ENCODE results near the gene CYS1.
"Not testable (repeated sequence)": the region's sequence is repeated elsewhere in the genome, so short reads cannot be mapped to it uniquely, and the experiment has no call there.

The CYS1 gene

GRCh38 chr2:10012963-10013461 is 67.2 kb downstream of the CYS1 start:
- ATAC-seq = no peak
- DNase-seq = no peak

GRCh38 chr2:10012366-10012962 is 67.7 kb downstream of the CYS1 start:
- ATAC-seq, DNase-seq: not testable (repeated sequence)

- DNase-seq, ATAC-seq: not testable (repeated sequence)
These were observed 68.4 kb downstream of the CYS1 start for GRCh38 chr2:10011606-10012325.

- DNase-seq = not testable (repeated sequence)
These were observed 69.2 kb downstream of the CYS1 start for GRCh38 chr2:10010861-10011605.

GRCh38 chr2:10009811-10010781 is 70.1 kb downstream of the CYS1 start:
- no peak for DNase-seq
- peak; percentile 15 for ATAC-seq

More at GRCh38 chr2:10010861-10011605, 69.2 kb downstream of the CYS1 start:
- ATAC-seq = not testable (repeated sequence)

- no peak for DNase-seq
- ATAC-seq = no peak
These were observed 70.9 kb downstream of the CYS1 start for GRCh38 chr2:10009271-10009810.

GRCh38 chr2:10008809-10009176 is 71.4 kb downstream of the CYS1 start:
- no peak for ATAC-seq
- DNase-seq = no peak

GRCh38 chr2:10007921-10008808 is 72.0 kb downstream of the CYS1 start:
- ATAC-seq = no peak

GRCh38 chr2:10007435-10007834 is 72.8 kb downstream of the CYS1 start:
- ATAC-seq (no peak), DNase-seq (no peak)

More at GRCh38 chr2:10007921-10008808, 72.0 kb downstream of the CYS1 start:
- no peak for DNase-seq
